GM19438 (cell line): ENCODE results near the gene MYLK.

ENCODE experiments used
- ATAC-seq: cut with Tn5 transposase; IDR thresholded peaks from one replicate; pipeline ENCODE4 v1.9.1; 2021; ENCODE audit warnings: low read depth; ENCODE audit not compliant: unreplicated experiment

Gene MYLK

GRCh38 chr3:123878807-123879206 lies 5.3 kb downstream of the MYLK start:
- ATAC-seq = no peak

GRCh38 chr3:123877965-123878364 lies 6.2 kb downstream of the MYLK start:
- no peak for ATAC-seq

- no peak for ATAC-seq
Observed at GRCh38 chr3:123877466-123877865, 6.7 kb downstream of the MYLK start.

- no peak for ATAC-seq
Observed at GRCh38 chr3:123876858-123877257, 7.3 kb downstream of the MYLK start.

GRCh38 chr3:123872621-123873020 lies 11.5 kb downstream of the MYLK start:
- ATAC-seq = no peak

GRCh38 chr3:123871946-123872345 lies 12.2 kb downstream of the MYLK start:
- no peak for ATAC-seq

GRCh38 chr3:123870033-123870432 lies 14.1 kb downstream of the MYLK start:
- ATAC-seq = no peak

- no peak for ATAC-seq
Observed at GRCh38 chr3:123869165-123869564, 15.0 kb downstream of the MYLK start.

- ATAC-seq = no peak
Observed at GRCh38 chr3:123864706-123865105, 19.4 kb downstream of the MYLK start.

- ATAC-seq = no peak
Observed at GRCh38 chr3:123862152-123862551, 22.0 kb downstream of the MYLK start.

GRCh38 chr3:123861081-123861836 lies 22.9 kb downstream of the MYLK start:
- no peak for ATAC-seq

GRCh38 chr3:123859177-123859576 lies 25.0 kb downstream of the MYLK start:
- no peak for ATAC-seq

GRCh38 chr3:123854905-123855304 lies 29.2 kb downstream of the MYLK start:
- no peak for ATAC-seq

- ATAC-seq = no peak
Observed at GRCh38 chr3:123853686-123854372, 30.3 kb downstream of the MYLK start.

GRCh38 chr3:123847209-123847608 lies 36.9 kb downstream of the MYLK start:
- ATAC-seq = no peak

GRCh38 chr3:123843668-123844067 lies 40.5 kb downstream of the MYLK start:
- no peak for ATAC-seq

GRCh38 chr3:123842711-123843110 lies 41.4 kb downstream of the MYLK start:
- ATAC-seq = no peak

GRCh38 chr3:123841476-123842238 lies 42.5 kb downstream of the MYLK start:
- no peak for ATAC-seq

GRCh38 chr3:123840961-123841360 lies 43.2 kb downstream of the MYLK start:
- no peak for ATAC-seq

GRCh38 chr3:123837858-123838257 lies 46.3 kb downstream of the MYLK start:
- ATAC-seq = no peak

GRCh38 chr3:123834631-123835030 lies 49.5 kb downstream of the MYLK start:
- no peak for ATAC-seq
